GM21381 (cell line): ENCODE results near the gene AATK.

ENCODE experiments used
- ATAC-seq: cut with Tn5 transposase; IDR thresholded peaks from one replicate; pipeline ENCODE4 v1.9.1; 2021; ENCODE audit warnings: mild to moderate bottlenecking, moderate library complexity; ENCODE audit not compliant: unreplicated experiment

The AATK gene

DNA sequence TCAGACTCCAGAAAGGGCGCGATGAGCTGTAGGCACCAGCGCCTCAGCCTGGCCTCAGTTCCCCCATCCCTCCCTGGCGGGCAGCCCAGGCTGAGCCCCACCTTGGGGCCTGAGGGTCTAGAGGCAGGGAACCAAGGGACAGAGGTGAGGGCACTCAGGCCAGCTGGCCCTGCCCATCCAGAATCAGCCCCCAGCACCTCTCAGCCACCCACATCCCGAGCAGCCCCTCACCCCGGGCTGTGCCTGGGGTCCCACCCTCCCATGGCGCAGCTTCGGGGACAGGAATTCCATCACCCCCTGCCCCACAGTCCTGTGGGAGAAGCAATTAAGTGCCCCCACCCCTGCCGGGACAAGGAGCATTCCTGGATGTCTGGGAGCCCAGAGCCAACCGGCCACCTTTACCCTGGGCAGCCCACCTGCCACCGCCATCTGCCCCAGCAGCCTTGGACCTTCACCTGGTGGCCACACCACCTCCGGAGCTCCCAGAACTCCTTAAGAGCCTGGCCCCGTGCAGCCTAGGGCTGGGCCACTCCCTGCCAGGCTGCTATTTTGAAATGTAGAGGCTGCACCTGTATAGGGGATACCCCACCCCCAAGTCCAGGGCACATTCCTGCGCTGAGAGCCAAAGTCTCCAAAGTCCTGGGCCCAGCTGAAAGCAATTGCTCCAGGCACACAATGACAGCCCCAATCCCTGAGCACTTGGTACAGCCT lies 34.4 kb downstream of the AATK start:
- no peak for ATAC-seq

- no peak for ATAC-seq
Measured at GRCh38 chr17:81130385-81131361, 35.3 kb downstream of the AATK start.

GRCh38 chr17:81129711-81130367 lies 36.2 kb downstream of the AATK start:
- ATAC-seq: no peak

- no peak for ATAC-seq
Measured at GRCh38 chr17:81129289-81129688, 36.7 kb downstream of the AATK start.

GRCh38 chr17:81128774-81129173 lies 37.2 kb downstream of the AATK start:
- ATAC-seq: no peak

GRCh38 chr17:81128338-81128737 lies 37.7 kb downstream of the AATK start:
- no peak for ATAC-seq

GRCh38 chr17:81127526-81128177 lies 38.4 kb downstream of the AATK start:
- no peak for ATAC-seq

DNA sequence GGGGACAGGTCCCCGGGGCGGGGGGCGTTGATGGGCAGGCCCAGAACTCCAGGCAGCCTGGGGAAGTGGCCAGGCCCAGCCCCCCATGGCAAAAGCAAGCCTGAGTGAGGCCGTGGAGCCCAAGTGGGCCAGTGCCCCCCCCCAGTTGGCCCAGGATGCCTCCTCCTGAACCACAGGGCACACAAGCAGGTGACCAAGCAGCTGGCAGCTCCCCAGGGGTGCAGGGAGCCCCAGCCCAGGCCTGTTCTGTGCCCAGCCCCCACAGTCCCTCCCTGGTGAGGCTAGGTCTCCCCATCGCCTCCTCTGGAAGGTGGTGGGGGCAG lies 38.9 kb downstream of the AATK start:
- ATAC-seq: no peak

DNA sequence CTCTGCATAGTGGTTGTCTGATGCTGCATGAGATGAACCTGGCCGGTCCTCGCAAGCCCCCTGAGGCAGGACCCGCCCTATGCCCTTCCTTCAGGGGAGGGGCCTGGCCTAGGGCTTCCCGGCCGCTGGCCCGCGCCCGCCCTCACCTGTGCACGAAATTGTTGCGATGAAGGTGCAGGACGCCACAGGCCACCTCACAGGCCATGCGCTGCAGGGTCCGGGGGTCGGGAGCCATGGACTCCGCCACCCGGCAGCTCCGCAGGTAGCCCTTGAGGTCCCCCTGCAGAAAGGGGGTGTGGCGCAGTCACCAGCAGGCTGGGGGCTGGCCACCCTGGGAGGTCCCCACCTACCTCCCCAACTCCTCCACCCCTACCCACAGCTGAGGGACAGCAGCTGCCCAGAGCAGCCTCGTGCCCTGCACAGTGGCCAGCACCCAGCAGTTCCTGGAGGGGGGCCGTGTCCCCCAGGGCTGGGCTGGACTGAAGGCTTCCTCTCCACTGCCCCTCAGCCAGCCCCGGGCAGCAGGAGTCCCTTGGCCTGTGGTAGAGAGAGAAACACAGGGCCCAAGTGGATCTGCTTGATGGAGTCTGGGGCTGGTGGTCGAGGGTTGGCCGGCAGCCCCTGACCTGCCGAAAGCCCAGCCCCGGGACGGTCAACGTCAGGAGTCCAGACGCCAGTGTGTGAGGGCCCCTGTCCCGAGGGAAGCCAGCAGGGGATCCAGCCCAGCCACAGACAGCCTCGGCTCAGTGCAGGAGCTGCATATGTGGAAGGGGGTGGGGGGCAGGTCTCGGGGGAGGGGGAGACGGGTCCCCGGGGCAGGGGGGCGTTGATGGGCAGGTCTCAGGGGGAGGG lies 39.5 kb downstream of the AATK start:
- ATAC-seq: no peak

GRCh38 chr17:81125573-81126081 lies 40.4 kb downstream of the AATK start:
- ATAC-seq: no peak

- ATAC-seq: no peak
Measured at GRCh38 chr17:81124377-81124776, 41.6 kb downstream of the AATK start.

GRCh38 chr17:81123052-81124048 lies 42.7 kb downstream of the AATK start:
- no peak for ATAC-seq

DNA sequence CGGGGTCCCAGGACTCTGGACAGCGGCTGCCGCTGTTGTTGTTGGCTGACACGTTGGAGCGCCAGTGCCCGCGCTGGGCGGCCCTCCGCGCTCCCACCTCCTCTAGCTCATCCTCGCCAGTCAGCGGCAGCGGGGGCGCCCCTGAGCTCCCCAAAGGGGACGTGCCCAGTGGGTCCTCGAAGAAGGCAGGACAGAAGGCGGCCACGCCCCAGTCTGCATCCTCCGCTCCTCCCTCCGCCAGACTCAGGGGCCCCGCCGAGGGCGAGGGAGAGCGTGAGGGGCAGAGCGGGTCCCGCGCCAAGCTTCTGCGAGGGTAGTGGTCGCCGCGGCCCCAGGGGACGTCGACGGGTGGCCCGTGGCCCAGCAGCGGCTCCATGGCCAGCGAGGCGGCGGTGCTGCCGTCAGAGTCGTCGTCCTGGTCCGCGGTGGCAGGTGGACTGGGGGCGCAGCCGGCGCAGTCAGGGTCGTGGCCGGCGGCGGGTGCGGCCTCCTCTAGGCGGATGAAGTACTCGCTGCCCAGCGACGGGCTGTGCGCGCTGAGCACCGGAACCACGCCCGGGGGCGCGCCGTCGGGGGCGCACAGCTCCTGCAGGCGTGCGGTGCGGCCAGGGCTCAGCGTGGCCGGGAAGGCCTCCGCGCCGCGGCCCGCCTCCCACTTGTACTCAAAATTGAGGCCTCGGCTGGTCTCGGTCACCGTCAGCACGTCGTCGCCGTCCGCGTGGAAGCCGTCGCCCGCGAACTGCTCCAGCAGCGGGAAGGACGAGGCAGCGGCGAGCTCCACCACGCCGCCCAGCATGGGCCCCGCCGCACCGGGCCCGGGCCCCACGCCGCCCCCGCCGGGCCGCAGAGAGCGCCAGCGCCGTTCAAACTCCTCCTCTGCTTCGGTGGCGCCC lies 43.9 kb downstream of the AATK start:
- no peak for ATAC-seq

DNA sequence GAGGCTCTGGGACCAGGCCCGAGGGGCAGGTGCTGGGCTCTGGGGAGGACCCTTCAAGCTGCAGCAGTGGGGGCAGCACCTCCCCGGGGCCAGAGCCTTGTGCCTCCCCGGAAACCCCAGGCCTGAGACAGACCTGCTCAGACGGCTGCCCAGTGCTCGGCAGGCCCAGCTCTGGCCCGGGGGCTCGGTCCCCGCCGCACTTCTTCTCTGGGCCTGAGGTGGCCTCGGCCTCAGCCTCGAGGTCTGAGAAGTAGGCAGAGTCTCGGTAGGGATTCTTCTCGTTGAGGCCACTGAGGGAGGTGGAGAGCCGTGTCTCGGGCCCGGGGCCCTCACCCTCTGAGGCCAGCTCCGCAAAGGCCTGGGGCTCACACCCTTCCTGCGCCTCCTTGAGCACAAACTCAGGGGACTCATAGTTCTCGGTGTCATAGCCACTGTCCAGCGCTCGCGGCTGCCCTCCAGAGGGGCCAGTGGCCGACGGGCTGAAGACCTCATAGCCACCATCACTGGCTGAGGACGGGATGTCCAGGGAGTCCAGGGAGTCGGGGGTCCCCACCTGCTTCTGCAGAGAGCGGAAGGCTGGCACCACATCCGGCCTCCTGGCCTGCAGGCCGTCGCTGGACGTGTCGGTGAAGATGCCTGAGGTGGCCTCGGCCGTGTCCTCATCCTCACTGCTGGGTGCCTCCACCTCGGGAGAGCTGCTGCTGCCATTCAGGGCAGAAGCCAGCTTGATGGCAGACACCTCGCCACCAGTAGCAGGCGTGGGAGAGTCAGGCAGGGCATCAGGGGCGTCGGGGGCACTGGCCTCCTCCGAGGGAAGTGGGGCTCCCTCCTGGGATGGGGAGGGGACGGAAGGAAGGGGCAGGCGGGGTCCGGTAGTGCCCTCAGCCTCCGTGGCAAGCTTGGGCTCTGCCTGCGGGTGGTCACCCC lies 45.1 kb downstream of the AATK start:
- ATAC-seq: no peak

DNA sequence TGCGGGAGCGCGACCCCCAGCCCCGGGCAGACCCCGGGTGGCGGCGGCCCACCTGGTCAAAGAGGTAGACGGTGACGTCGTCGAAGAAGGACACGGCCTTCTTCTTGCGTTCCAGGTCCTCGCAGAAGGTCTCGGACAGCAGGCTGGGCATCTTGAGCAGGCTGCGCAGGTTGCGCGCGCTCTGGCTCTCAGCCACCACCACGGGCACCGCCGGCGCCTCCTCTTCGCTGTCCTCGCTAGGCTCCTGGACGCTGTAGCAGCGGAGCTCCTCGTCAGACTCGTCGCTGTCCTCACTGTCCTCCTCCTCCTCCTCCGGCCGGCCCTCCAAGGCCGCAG lies 45.9 kb downstream of the AATK start:
- no peak for ATAC-seq

DNA sequence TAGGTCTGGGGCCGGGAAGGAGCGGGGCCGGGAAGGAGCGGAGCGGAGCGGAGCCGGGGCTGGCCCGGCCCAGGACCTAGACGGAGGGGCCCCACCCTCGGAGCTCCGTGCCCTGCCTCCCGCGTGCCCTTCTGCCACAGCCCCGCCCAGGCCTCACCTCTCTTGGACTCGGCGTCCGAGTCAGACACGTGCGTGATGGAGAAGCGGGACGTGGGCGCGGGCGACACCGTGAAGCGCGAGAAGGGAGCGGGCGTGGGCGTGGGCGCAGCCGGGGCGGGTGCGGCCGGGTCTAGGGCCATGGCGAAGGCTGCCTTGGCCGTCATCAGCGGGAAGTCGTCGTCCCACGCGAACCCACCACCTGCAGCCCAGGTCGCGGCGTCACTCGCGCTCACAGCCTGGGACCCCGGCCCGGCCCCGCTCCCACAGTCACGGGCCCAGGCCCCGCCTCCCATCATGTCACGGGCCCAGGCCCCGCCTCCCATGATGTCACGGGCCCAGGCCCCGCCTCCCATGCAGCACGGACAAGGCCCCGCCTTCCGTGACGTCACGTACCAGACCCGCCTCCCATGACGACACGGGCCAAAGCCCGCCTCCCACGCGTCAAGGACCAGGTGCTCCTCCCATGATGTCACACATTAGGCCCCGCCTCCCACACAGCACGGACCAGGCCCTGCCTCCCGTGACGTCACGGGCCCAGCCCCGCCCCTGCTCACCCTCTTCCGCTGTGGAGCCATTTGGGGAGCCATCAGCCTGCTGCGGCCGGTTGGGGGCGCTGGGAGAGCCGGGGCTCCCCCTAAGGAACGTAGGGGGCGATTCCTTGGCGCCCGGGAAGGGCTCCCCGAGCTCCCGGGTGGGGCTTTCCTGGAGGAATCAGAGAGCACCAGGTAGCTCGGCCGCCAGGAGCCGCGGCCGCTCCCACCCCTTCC lies 46.5 kb downstream of the AATK start:
- ATAC-seq: no peak
